ENCODE results near the gene SMYD3. TPM values are rescaled to one million over a fixed set of nuclear protein-coding genes. Genes with fewer than 3 reads are reported as not detected.

The SMYD3 gene
- total RNA-seq, 1 donor from 2014 or later, result 0.32 TPM

- intact Hi-C loops (cut with DNase I), result no loop called here
- no peak for DNase-seq (ENCODE audit: low spot score in 2 of 2)
- H3K4me3 ChIP-seq, result no peak overlapping the region
- H3K36me3 ChIP-seq, result no peaks in the 10 kb centered on the region
- TF ChIP-seq, protein P1, sequence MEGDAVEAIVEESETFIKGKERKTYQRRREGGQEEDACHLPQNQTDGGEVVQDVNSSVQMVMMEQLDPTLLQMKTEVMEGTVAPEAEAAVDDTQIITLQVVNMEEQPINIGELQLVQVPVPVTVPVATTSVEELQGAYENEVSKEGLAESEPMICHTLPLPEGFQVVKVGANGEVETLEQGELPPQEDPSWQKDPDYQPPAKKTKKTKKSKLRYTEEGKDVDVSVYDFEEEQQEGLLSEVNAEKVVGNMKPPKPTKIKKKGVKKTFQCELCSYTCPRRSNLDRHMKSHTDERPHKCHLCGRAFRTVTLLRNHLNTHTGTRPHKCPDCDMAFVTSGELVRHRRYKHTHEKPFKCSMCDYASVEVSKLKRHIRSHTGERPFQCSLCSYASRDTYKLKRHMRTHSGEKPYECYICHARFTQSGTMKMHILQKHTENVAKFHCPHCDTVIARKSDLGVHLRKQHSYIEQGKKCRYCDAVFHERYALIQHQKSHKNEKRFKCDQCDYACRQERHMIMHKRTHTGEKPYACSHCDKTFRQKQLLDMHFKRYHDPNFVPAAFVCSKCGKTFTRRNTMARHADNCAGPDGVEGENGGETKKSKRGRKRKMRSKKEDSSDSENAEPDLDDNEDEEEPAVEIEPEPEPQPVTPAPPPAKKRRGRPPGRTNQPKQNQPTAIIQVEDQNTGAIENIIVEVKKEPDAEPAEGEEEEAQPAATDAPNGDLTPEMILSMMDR (IDR thresholded peaks at IDR 0.05), result no peak
- H3K4me1 ChIP-seq, result no peaks in the 10 kb centered on the region
- no peaks in the 10 kb centered on the region for H3K27me3 ChIP-seq
- no peak overlapping the region for H3K27ac ChIP-seq
- peaks cover 0 to 7% of the 10 kb centered on the region in 2 donors for H3K9me3 ChIP-seq
Measured at GRCh38 chr1:245917403-245917802, 589.7 kb downstream of the SMYD3 start.

DNA sequence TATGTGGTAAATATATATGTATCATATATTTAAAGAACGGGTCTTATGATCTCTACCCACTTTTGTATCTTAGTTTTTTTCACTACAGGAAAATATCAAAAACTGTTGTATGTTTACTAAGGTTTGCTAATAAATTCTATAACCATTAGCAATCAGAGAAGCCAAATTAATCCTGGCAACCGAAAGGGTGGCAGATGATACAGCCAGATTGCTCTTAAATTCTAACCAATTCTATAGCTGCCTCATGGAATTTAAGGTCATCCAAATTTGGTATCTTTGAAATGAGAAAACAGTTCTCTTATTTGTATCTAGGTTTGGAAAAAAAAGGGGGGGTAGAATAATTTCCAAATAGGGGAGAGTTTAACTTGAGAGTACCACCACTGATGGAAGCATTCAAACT, 591.2 kb downstream of the SMYD3 start:
- Histone ChIP-seq H3K27me3 (no peaks in the 10 kb centered on the region), H3K9me3 (no peaks in the 10 kb centered on the region), H3K4me3 (no peak overlapping the region), H3K27ac (no peak overlapping the region), H3K36me3 (no peaks in the 10 kb centered on the region), H3K4me1 (no peaks in the 10 kb centered on the region)
- TF ChIP-seq, protein P1 (IDR thresholded peaks at IDR 0.05), result no peak
- DNase-seq (ENCODE audit: low spot score in 2 of 2), result no peak
- intact Hi-C loops (cut with DNase I), result no loop called here

DNA sequence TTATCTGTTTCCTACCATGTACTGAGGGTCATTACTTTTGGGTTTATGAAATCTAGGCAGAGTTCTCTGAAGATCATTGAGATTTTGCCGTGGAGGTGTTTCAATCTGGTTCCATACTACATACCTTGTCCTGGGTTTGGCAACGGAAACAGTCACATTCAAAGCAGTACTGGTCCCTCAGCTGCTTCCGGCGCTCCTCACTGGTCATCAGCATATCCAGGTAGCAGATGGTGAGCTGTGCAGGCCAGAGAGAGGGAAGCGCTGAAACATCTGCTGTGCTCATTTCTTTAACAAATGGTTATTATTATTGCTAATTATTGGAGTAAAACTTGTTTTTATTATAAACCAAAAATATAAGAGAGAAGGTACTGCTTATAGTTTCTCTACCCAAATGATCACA, 591.7 kb downstream of the SMYD3 start:
- Histone ChIP-seq H3K4me1 (no peaks in the 10 kb centered on the region), H3K36me3 (no peaks in the 10 kb centered on the region), H3K27me3 (no peaks in the 10 kb centered on the region), H3K4me3 (no peak overlapping the region), H3K9me3 (no peaks in the 10 kb centered on the region), H3K27ac (no peak overlapping the region)
- DNase-seq (ENCODE audit: low spot score in 2 of 2), result no peak
- intact Hi-C loops (cut with DNase I), result no loop called here
- TF ChIP-seq, protein P1 (IDR thresholded peaks at IDR 0.05), result no peak

DNA sequence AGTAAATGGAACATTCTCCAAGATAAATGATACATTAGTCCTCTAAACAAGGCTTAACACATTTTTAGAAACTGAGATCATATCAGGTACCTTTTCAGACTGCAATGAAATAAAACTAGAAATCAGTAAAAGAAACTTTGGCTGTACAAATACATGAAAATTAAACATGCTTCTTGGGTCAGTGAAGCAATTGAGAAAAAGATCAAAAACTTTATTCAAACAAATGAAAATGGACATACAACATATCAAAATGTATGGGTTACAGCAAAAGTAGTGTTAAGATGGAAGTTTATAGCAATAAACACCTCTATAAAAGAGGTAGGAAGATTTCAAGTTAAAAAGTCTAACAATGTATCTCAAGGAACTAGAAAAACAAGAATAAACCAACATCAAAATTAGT, 598.5 kb downstream of the SMYD3 start:
- Histone ChIP-seq H3K4me3 (no peak overlapping the region), H3K36me3 (no peaks in the 10 kb centered on the region), H3K27ac (no peak overlapping the region), H3K4me1 (no peaks in the 10 kb centered on the region), H3K9me3 (no peaks in the 10 kb centered on the region), H3K27me3 (no peaks in the 10 kb centered on the region)
- intact Hi-C loops (cut with DNase I), result no loop called here
- TF ChIP-seq, protein P1 (IDR thresholded peaks at IDR 0.05), result no peak
- DNase-seq (ENCODE audit: low spot score in 2 of 2), result no peak

DNA sequence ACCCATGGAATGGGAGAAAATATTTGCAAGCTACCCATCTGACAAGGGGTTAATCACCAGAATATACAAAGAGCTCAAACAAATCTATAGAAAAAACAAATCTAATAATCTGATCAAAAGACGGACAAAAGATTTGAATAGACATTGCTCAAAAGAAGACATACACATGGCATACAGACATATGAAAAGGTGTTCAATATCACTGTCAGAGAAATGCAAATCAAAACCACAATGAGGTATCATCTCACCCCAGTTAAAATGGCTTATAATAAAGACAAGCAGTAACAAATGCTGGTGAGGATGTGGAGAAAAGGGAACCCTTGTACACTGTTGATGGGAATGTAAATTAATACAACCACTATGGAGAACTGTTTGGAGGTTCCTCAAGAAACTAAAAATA, 600.9 kb downstream of the SMYD3 start:
- H3K4me1 ChIP-seq, result no peaks in the 10 kb centered on the region
- no peak overlapping the region for H3K27ac ChIP-seq
- intact Hi-C loops (cut with DNase I), result no loop called here
- DNase-seq (ENCODE audit: low spot score in 2 of 2), result no peak
- TF ChIP-seq, protein P1 (IDR thresholded peaks at IDR 0.05), result no peak
- H3K36me3 ChIP-seq, result no peaks in the 10 kb centered on the region
- no peaks in the 10 kb centered on the region for H3K27me3 ChIP-seq
- no peaks in the 10 kb centered on the region for H3K9me3 ChIP-seq
- no peak overlapping the region for H3K4me3 ChIP-seq

DNA sequence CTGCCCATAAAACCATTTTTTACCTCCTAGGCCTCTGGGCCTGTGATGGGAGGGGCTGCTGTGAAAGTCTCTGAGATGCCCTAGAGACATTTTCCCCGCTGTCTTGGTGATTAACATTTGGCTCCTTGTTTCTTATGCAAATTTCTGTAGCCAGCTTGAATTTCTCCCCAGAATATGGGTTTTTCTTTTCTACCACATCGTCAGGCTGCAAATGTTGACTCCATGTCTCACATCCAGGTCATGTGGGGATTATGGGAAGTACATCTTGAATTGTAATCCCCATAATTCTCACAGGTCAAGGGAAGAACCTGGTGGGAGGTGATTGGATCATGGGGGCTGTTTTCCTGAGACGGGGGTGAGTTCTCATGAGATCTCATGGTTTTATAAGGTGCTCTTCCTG, 603.2 kb downstream of the SMYD3 start:
- DNase-seq (ENCODE audit: low spot score in 2 of 2), result no peak
- Histone ChIP-seq H3K4me3 (no peak overlapping the region), H3K27me3 (no peaks in the 10 kb centered on the region), H3K9me3 (no peaks in the 10 kb centered on the region), H3K36me3 (no peaks in the 10 kb centered on the region), H3K4me1 (no peaks in the 10 kb centered on the region), H3K27ac (no peak overlapping the region)
- TF ChIP-seq, protein P1 (IDR thresholded peaks at IDR 0.05), result no peak
- intact Hi-C loops (cut with DNase I), result no loop called here
